Heart right ventricle (tissue), 16 donors: Measurements from ENCODE around the gene PLCH1. TPM values are rescaled to one million over a fixed set of nuclear protein-coding genes. Genes with fewer than 3 reads are reported as not detected.

Source experiments
- ATAC-seq, 8 donors: fragments of 200-7000 bp; cut with Tn5 transposase; one replicate each; pipeline ENCODE4 v1.9.1; 2020; ENCODE audit warnings: mild to moderate bottlenecking in 8 of 8, moderate library complexity in 8 of 8, moderate number of reproducible peaks in 1 of 8
- DNase-seq, 2 donors: peaks; one replicate each; pipeline ENCODE4 v3.0.0-alpha.2; 2020
- H3K27ac ChIP-seq, 10 donors: fragments of 200-600 bp; sonication (generic) in 2 of 10; one replicate each; pipeline versions ENCODE4 v1.5.0 to v1.8.0; 2020 to 2022; ENCODE audit warnings: mild to moderate bottlenecking in 3 of 10
- H3K27me3 ChIP-seq, 7 donors: fragments of 200-600 bp; one replicate each; pipeline ENCODE4 v1.8.0; 2021 to 2022; ENCODE audit warnings: mild to moderate bottlenecking in 2 of 7
- H3K36me3 ChIP-seq, 9 donors: fragments of 200-600 bp; sonication (generic) in 1 of 9; one replicate each; pipeline versions ENCODE4 v1.5.0 to v1.8.0; 2020 to 2022; ENCODE audit warnings: mild to moderate bottlenecking in 2 of 9
- H3K4me1 ChIP-seq, 9 donors: fragments of 200-600 bp; sonication (generic) in 1 of 9; one replicate each; pipeline versions ENCODE4 v1.5.0 to v1.8.0; 2020 to 2022; ENCODE audit warnings: mild to moderate bottlenecking in 4 of 9
- H3K4me3 ChIP-seq, 10 donors: fragments of 200-600 bp; sonication (generic) in 2 of 10; one replicate each; pipeline versions ENCODE4 v1.5.0 to v1.8.0; 2020 to 2022; ENCODE audit warnings: mild to moderate bottlenecking in 7 of 10, moderate library complexity in 2 of 10
- H3K9me3 ChIP-seq, 11 donors: fragments of 200-600 bp in 10 of 11; sonication (generic) in 2 of 11; one replicate each; pipeline versions ENCODE4 v1.5.0 to v1.8.0; 2013 to 2022; ENCODE audit warnings: mild to moderate bottlenecking in 2 of 11, control low read depth in 1 of 11, moderate library complexity in 1 of 11
- CTCF ChIP-seq, 9 donors: fragments of 200-600 bp; sonication (generic) in 2 of 9; IDR thresholded peaks; one replicate each; pipeline versions ENCODE4 v1.5.0 to v1.8.0; 2021 to 2022; ENCODE audit warnings: antibody characterized with exemption in 9 of 9, mild to moderate bottlenecking in 5 of 9, moderate library complexity in 1 of 9
- WGBS, 2 donors: extraction: QIAGEN DNeasy Blood & Tissue Kit; methylation state at CpG; one replicate each; pipeline ENCODE4 v1.1.7; 2013; ENCODE audit warnings: inconsistent platforms in 1 of 2; 5-methylcytosine and 5-hydroxymethylcytosine counted together
- intact Hi-C, 10 donors: fragments of 100-400 bp; cut with DNase I; formaldehyde crosslinking; loops; one replicate each; pipeline versions ENCODE4 v1.11.1 to v1.14.2; 2022
- polyA plus RNA-seq, 2 donors: library from polyadenylated mRNA; stranded (reverse); fragments of 200-250 nt; gene quantifications; one replicate each; pipeline ENCODE4 v1.2.3, GENCODE V29; 2013
- total RNA-seq, 10 donors: library from RNA; stranded (reverse); fragmentation: NEBNext Ultra II Directional in 3 of 10; extraction: Animal tissue kit (Norgen Biotek cat#: 25700) in 3 of 10; gene quantifications; one replicate each; pipeline versions ENCODE4 v1.2.1 to v1.2.4, GENCODE V29; 2021 to 2023
- donor health status: Arrhythmogenic right ventricular cardiomyopathy.
- donor health status: ischemic (EF 13 %, LVEDD 7.1; RV severe dilation, severe dysfunction).
- donor health status: healthy with polysubstance abuse.
- donor health status: DM: no; HTN: yes; CAD: no.
- donor health status: DM: no; HTN: no; CAD: no.
- donor health status: ischemic (EF 25% LVEDD 6.9; RV normal size, moderate dysfunction).
- donor health status: ischemic (EF 25% LVEDD 5.7; RV mildly dilated, moderate dysfunction).
- donor health status: healthy.
- donor health status: DM: yes; HTN: yes; CAD: no.
- donor health status: Ischemic cardiomyopathy.
- donor health status: ischemic (EF 35%, LVEDD 5.7; RV mildly dilated, moderate dysfunction).
- donor health status: nonischemic (EF 11% LVEDD 7.7; RV severe dilation, severe dysfunction).
- donor health status: DM: yes; HTN: yes; CAD: no.
- donor health status: PGD.
- donor health status: ischemic (EF 29% LVEDD 5.4; RV normal size, mild dysfunction).
- donor health status: nonischemic (EF 23%, LVEDD 6.1; RV moderate dilation, normal function).

The PLCH1 gene
- total and polyA plus RNA-seq, 12 donors = 0.13 to 2.1 (median 0.51) TPM

- DNase-seq (no peak), ATAC-seq (no peak)
- intact Hi-C loops = no loop called here
- Histone ChIP-seq H3K4me3 (no peak overlapping the region), H3K4me1 (peaks cover 0 to 8% (median 0%) of the 10 kb centered on the region in 9 donors), H3K9me3 (no peaks in the 10 kb centered on the region), H3K27me3 (peaks cover 0 to 27% (median 6%) of the 10 kb centered on the region in 7 donors), H3K36me3 (no peaks in the 10 kb centered on the region), H3K27ac (no peak overlapping the region)
- 65 to 81% methylated on average over 4 of the region's 4 CpGs for WGBS, 2 donors
- no peak for TF ChIP-seq CTCF (IDR thresholded peaks at IDR 0.05)
These were observed 8.5 kb downstream of the PLCH1 start for GRCh38 chr3:155736381-155736780.

GRCh38 chr3:155730843-155731242, 14.0 kb downstream of the PLCH1 start:
- H3K4me3 ChIP-seq = no peak overlapping the region
- H3K27me3 ChIP-seq = no peaks in the 10 kb centered on the region
- no peaks in the 10 kb centered on the region for H3K9me3 ChIP-seq
- H3K27ac ChIP-seq = no peak overlapping the region
- ATAC-seq (no peak), DNase-seq (no peak)
- WGBS, 2 donors = 78 to 83% methylated on average over 2 of the region's 2 CpGs
- TF ChIP-seq CTCF (IDR thresholded peaks at IDR 0.05) = no peak
- intact Hi-C loops = no loop called here
- no peaks in the 10 kb centered on the region for H3K4me1 ChIP-seq
- no peaks in the 10 kb centered on the region for H3K36me3 ChIP-seq

- DNase-seq (no peak), ATAC-seq (no peak)
- no peaks in the 10 kb centered on the region for H3K27me3 ChIP-seq
- intact Hi-C loops = no loop called here
- no peaks in the 10 kb centered on the region for H3K4me1 ChIP-seq
- H3K4me3 ChIP-seq = no peak overlapping the region
- H3K27ac ChIP-seq = no peak overlapping the region
- TF ChIP-seq CTCF (IDR thresholded peaks at IDR 0.05) = no peak
- H3K36me3 ChIP-seq = no peaks in the 10 kb centered on the region
- WGBS, 2 donors = 82 to 91% methylated on average over 3 of the region's 3 CpGs
- no peaks in the 10 kb centered on the region for H3K9me3 ChIP-seq
These were observed 17.0 kb downstream of the PLCH1 start for GRCh38 chr3:155727836-155728235.

- Histone ChIP-seq H3K36me3 (no peaks in the 10 kb centered on the region), H3K9me3 (peaks cover 0 to 19% (median 9%) of the 10 kb centered on the region in 11 donors), H3K27ac (no peak overlapping the region), H3K27me3 (no peaks in the 10 kb centered on the region), H3K4me3 (no peak overlapping the region), H3K4me1 (no peaks in the 10 kb centered on the region)
- 62 to 65% methylated on average over 5 of the region's 5 CpGs for WGBS, 2 donors
- intact Hi-C loops = no loop called here
- ATAC-seq (no peak), DNase-seq (no peak)
- no peak for TF ChIP-seq CTCF (IDR thresholded peaks at IDR 0.05)
These were observed 30.6 kb downstream of the PLCH1 start for GRCh38 chr3:155714295-155714718.
